Esophagus squamous epithelium (tissue), 5 donors: ENCODE data around the gene BNIP1. TPM values are rescaled to one million over a fixed set of nuclear protein-coding genes. Genes with fewer than 3 reads are reported as not detected.

Experiments used
- DNase-seq: peaks from one replicate; lab custom pipeline; 2025; lab: John Stamatoyannopoulos, UW
- H3K27ac ChIP-seq, 4 donors: fragments of 200-600 bp; sonication (generic); one replicate each; pipeline ENCODE4 v1.5.1; 2016 to 2019; ENCODE audit warnings: mild to moderate bottlenecking in 1 of 4
- H3K27me3 ChIP-seq, 4 donors: fragments of 200-600 bp; sonication (generic); 1 replicate in 3 of 4; 2 replicates in 1 of 4; pipeline versions ENCODE4 v1.5.1 to v1.6.0; 2017 to 2021; ENCODE audit warnings: antibody characterized with exemption in 1 of 4
- H3K36me3 ChIP-seq, 3 donors: fragments of 200-600 bp; sonication (generic); one replicate each; pipeline ENCODE4 v1.5.1; 2016 to 2019
- H3K4me1 ChIP-seq, 3 donors: fragments of 200-600 bp; sonication (generic); one replicate each; pipeline ENCODE4 v1.5.1; 2017 to 2019
- H3K4me3 ChIP-seq, 4 donors: fragments of 200-600 bp; sonication (generic); 1 replicate in 3 of 4; 2 replicates in 1 of 4; pipeline ENCODE4 v1.5.1; 2016 to 2019; ENCODE audit warnings: mild to moderate bottlenecking in 2 of 4, moderate library complexity in 1 of 4
- H3K9me3 ChIP-seq, 3 donors: fragments of 200-600 bp; sonication (generic); one replicate each; pipeline ENCODE4 v1.5.1; 2016 to 2019
- CTCF ChIP-seq, 6 experiments: fragments of 450-650 bp in 4 of 6; fragments of 200-600 bp in 2 of 6; sonication (generic) in 2 of 6; IDR thresholded peaks; one replicate each; pipeline ENCODE4 v1.5.1; 2016 to 2019; ENCODE audit warnings: antibody characterized with exemption in 6 of 6, mild to moderate bottlenecking in 4 of 6, moderate library complexity in 4 of 6
- POLR2A ChIP-seq, 4 donors: fragments of 450-650 bp; IDR thresholded peaks; one replicate each; pipeline ENCODE4 v1.6.1; 2017; ENCODE audit warnings: antibody characterized with exemption in 4 of 4, mild to moderate bottlenecking in 4 of 4, moderate library complexity in 3 of 4
- WGBS, 2 donors: methylation state at CpG; one replicate each; pipeline ENCODE4 v1.1.5; 2018; 5-methylcytosine and 5-hydroxymethylcytosine counted together
- intact Hi-C: fragments of 100-400 bp; cut with DNase I; formaldehyde crosslinking; loops from one replicate; pipeline ENCODE4 v1.15.0; 2022
- total RNA-seq, 4 donors: library from RNA; depleted of rRNA; stranded (reverse); fragments of >200 nt; gene quantifications; one replicate each; pipeline ENCODE4 v1.1.0, GENCODE V29; 2016
- donor health status: DM: yes; HTN: yes; CAD: no.

BNIP1 gene
- total RNA-seq, 4 donors from 2014 or later, result 5.2 to 12.4 (median 11.2) TPM

GRCh38 chr5:173161148-173161547, 16.8 kb downstream of the BNIP1 start:
- Histone ChIP-seq H3K36me3 (peaks cover 0 to 92% (median 23%) of the 10 kb centered on the region in 3 donors), H3K27me3 (no peaks in the 10 kb centered on the region), H3K27ac (no peak overlapping the region), H3K9me3 (no peaks in the 10 kb centered on the region), H3K4me3 (no peak overlapping the region), H3K4me1 (no peaks in the 10 kb centered on the region)
- no peak for DNase-seq
- intact Hi-C loops, result no loop called here
- WGBS, 2 donors, result 93 to 100% methylated on average over 2 to 5 of the region's 5 CpGs
- no peak for TF ChIP-seq POLR2A (IDR thresholded peaks at IDR 0.05)
- no peak for TF ChIP-seq CTCF (IDR thresholded peaks at IDR 0.05)

DNA sequence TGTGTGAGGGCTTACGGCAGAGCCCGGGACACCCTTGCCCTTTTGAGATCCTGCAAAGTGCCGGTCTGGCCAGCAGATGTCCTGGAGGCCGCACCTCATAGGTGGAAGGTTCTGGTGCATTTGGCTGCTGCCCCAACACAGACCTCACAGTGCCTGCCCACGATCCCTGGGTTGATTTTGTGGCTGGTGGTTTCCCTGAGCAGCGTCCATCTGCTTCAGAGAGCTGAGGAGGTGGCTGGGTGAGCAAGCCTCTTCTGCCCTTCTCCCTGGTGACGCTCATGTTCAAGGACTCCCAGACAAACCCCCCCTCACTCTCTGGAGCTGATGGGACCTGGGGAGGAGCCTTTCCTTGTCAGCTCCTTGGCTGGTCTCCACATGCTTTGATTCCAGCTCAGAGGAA, 18.9 kb downstream of the BNIP1 start:
- DNase-seq, result no peak
- H3K4me1 ChIP-seq, result no peaks in the 10 kb centered on the region
- H3K9me3 ChIP-seq, result no peaks in the 10 kb centered on the region
- intact Hi-C loops, result no loop called here
- H3K4me3 ChIP-seq, result no peak overlapping the region
- H3K36me3 ChIP-seq, result peaks cover 0 to 71% (median 23%) of the 10 kb centered on the region in 3 donors
- 87% methylated on average over 6 of the region's 7 CpGs; no CpG with 5 or more reads in 1 of the 2 donors for WGBS, 2 donors
- TF ChIP-seq POLR2A (IDR thresholded peaks at IDR 0.05), result no peak
- no peak for TF ChIP-seq CTCF (IDR thresholded peaks at IDR 0.05)
- H3K27ac ChIP-seq, result no peak overlapping the region
- H3K27me3 ChIP-seq, result no peaks in the 10 kb centered on the region

DNA sequence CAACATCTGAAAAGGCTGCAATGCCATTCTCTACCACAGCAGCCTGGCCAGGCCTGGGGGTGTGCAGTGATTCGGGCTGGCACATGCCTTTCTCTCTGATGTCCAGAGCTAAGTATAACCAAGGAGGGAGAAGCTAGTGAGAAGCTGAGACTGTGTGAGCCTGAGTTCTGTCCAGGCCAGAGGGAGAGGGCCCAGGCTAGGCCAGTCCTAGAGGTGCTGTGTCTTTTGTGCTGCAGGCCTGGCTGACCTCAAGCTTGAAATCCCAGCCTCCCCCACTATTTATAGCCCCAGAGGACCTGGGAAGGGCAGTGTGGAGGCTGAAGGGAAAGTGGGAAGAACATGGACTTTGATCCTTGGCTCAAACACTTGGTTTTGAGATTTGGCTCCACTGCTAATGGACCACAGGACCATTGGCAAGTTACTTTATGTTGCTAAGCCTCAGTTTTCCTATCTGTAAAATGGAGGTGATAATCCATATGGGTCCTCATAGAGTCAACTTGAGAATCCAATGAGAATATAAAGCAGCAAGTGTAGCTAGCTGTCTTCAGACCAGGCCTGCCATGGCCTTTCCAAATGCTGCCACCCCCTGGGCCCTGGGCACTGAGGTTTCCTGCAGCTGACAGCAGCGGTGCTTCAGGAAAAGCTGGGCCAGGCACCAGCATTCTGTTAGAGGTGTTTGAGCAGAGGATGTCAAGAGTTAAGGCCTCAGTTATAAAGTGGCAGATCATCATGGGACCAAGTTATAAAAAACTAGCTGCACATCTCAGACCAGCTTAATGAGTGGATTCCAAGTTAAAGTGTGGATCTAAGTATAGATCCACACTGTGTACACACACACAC, 21.1 kb downstream of the BNIP1 start:
- 80 to 95% methylated on average over 2 of the region's 2 CpGs for WGBS, 2 donors
- Histone ChIP-seq H3K27me3 (no peaks in the 10 kb centered on the region), H3K36me3 (peaks cover 0 to 49% (median 17%) of the 10 kb centered on the region in 3 donors), H3K4me3 (no peak overlapping the region), H3K27ac (no peak overlapping the region), H3K4me1 (no peaks in the 10 kb centered on the region), H3K9me3 (no peaks in the 10 kb centered on the region)
- no peak for DNase-seq
- intact Hi-C loops, result no loop called here
- TF ChIP-seq POLR2A (IDR thresholded peaks at IDR 0.05), result no peak
- TF ChIP-seq CTCF (IDR thresholded peaks at IDR 0.05), result no peak

- WGBS, 2 donors, result 74 to 80% methylated on average over 8 of the region's 8 CpGs
- Histone ChIP-seq H3K9me3 (no peaks in the 10 kb centered on the region), H3K36me3 (no peaks in the 10 kb centered on the region), H3K4me1 (no peaks in the 10 kb centered on the region), H3K4me3 (no peak overlapping the region), H3K27ac (no peak overlapping the region), H3K27me3 (peaks cover 0 to 3% (median 0%) of the 10 kb centered on the region in 4 donors)
- intact Hi-C loops, result no loop called here
- DNase-seq, result no peak
- TF ChIP-seq CTCF (IDR thresholded peaks at IDR 0.05) (no peak), POLR2A (IDR thresholded peaks at IDR 0.05) (no peak)
Observed at GRCh38 chr5:173172166-173172565, 27.8 kb downstream of the BNIP1 start.

DNA sequence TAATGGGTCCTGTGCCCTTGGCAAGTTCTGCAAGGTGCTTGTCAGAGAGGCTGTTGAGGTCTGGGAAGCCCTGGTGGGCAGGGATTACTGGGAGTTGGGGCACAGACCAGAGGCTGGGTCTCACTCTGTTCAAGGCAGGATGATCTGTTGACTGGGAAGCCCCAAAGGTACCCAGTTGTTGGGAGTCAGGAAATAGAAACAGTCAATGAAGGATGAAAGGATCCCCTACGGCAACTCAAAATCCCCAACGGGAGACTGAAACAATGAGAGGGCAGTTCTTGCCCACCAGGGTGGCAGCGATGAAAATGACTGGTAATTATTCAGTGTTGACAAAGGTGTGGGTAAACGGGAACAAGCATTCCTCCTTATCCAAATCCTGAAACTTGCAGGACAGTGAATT, 31.2 kb downstream of the BNIP1 start:
- Histone ChIP-seq H3K4me1 (no peaks in the 10 kb centered on the region), H3K27ac (no peak overlapping the region), H3K4me3 (no peak overlapping the region), H3K27me3 (peaks cover 0 to 3% (median 0%) of the 10 kb centered on the region in 4 donors), H3K9me3 (peaks cover 0 to 3% (median 0%) of the 10 kb centered on the region in 3 donors), H3K36me3 (no peaks in the 10 kb centered on the region)
- TF ChIP-seq POLR2A (IDR thresholded peaks at IDR 0.05) (no peak), CTCF (IDR thresholded peaks at IDR 0.05) (no peak)
- 24 to 36% methylated on average over 4 of the region's 4 CpGs for WGBS, 2 donors
- intact Hi-C loops, result no loop called here
- no peak for DNase-seq
